H9 (cell line): Measurements from ENCODE around the gene CXorf49B. TPM values are rescaled to one million over a fixed set of nuclear protein-coding genes. Genes with fewer than 3 reads are reported as not detected.
"Not testable (repeated sequence)": the region's sequence is repeated elsewhere in the genome, so short reads cannot be mapped to it uniquely, and the experiment has no call there.

Source experiments
- DNase-seq: peaks from one replicate; pipeline ENCODE4 v3.0.0-alpha.2; 2017
- H2AFZ ChIP-seq: one replicate; pipeline ENCODE4 v1.6.1; 2013; ENCODE audit warnings: mild to moderate bottlenecking, low read length, control low read depth, moderate library complexity
- H2AK5ac ChIP-seq: 2 replicates; pipeline ENCODE4 v1.6.1; 2013; ENCODE audit warnings: low read length, control low read depth, mixed read lengths; ENCODE audit not compliant: insufficient read length
- H2BK120ac ChIP-seq: one replicate; pipeline ENCODE4 v1.6.1; 2013; ENCODE audit warnings: low read depth, mild to moderate bottlenecking, low read length, control low read depth, inconsistent platforms; ENCODE audit not compliant: poor library complexity, severe bottlenecking
- H2BK12ac ChIP-seq: 2 replicates; pipeline ENCODE4 v1.6.1; 2013; ENCODE audit warnings: low read length, control low read depth, mixed read lengths, low read depth; ENCODE audit not compliant: insufficient read length
- H2BK15ac ChIP-seq: 2 replicates; pipeline ENCODE4 v1.6.1; 2013; ENCODE audit warnings: low read depth, low read length, control low read depth
- H2BK20ac ChIP-seq: one replicate; pipeline ENCODE4 v1.6.1; 2013; ENCODE audit warnings: low read depth, mild to moderate bottlenecking, low read length, control low read depth, inconsistent platforms; ENCODE audit not compliant: poor library complexity, severe bottlenecking
- H2BK5ac ChIP-seq: 2 replicates; pipeline ENCODE4 v1.6.1; 2013; ENCODE audit warnings: low read length, control low read depth, mixed read lengths; ENCODE audit not compliant: insufficient read length
- H3K14ac ChIP-seq: 2 replicates; pipeline ENCODE4 v1.6.1; 2013; ENCODE audit warnings: low read length, control low read depth; ENCODE audit not compliant: insufficient read depth
- H3K18ac ChIP-seq: 2 replicates; pipeline ENCODE4 v1.6.1; 2013; ENCODE audit warnings: low read depth, mild to moderate bottlenecking, mixed read lengths, low read length, control low read depth; ENCODE audit not compliant: insufficient read length
- H3K23ac ChIP-seq: 2 replicates; pipeline ENCODE4 v1.6.1; 2013; ENCODE audit warnings: low read length, control low read depth, mixed read lengths, low read depth; ENCODE audit not compliant: insufficient read length
- H3K23me2 ChIP-seq: 2 replicates; pipeline ENCODE4 v1.6.1; 2013; ENCODE audit warnings: low read depth, mild to moderate bottlenecking, mixed read lengths, low read length, control low read depth; ENCODE audit not compliant: insufficient read length, poor library complexity, severe bottlenecking
- H3K27ac ChIP-seq: 2 replicates; pipeline ENCODE4 v1.5.1; 2013; ENCODE audit warnings: low read length, control low read depth, mixed read lengths, low read depth; ENCODE audit not compliant: insufficient read length
- H3K27me3 ChIP-seq: 2 replicates; pipeline ENCODE4 v1.6.1; 2013; ENCODE audit warnings: low read length, control low read depth, inconsistent platforms; ENCODE audit not compliant: insufficient read depth
- H3K4ac ChIP-seq: 2 replicates; pipeline ENCODE4 v1.6.1; 2013; ENCODE audit warnings: low read depth, mild to moderate bottlenecking, control low read depth, inconsistent platforms, low read length, moderate library complexity
- H3K4me1 ChIP-seq: 2 replicates; pipeline ENCODE4 v1.6.1; 2013; ENCODE audit warnings: low read length, control low read depth, inconsistent platforms; ENCODE audit not compliant: insufficient read depth
- H3K4me2 ChIP-seq: 2 replicates; pipeline ENCODE4 v1.6.1; 2013; ENCODE audit warnings: low read length, control low read depth, mixed read lengths; ENCODE audit not compliant: insufficient read length, insufficient read depth
- H3K56ac ChIP-seq: 2 replicates; pipeline ENCODE4 v1.6.1; 2013; ENCODE audit warnings: low read depth, mild to moderate bottlenecking, mixed read lengths, low read length, control low read depth; ENCODE audit not compliant: insufficient read length
- H3K79me1 ChIP-seq: 2 replicates; pipeline ENCODE4 v1.6.1; 2013; ENCODE audit warnings: low read depth, mild to moderate bottlenecking, moderate library complexity, low read length, control low read depth, inconsistent platforms; ENCODE audit not compliant: insufficient read depth, poor library complexity, severe bottlenecking
- H3K79me2 ChIP-seq: 2 replicates; pipeline ENCODE4 v1.6.1; 2013; ENCODE audit warnings: low read length, control low read depth, inconsistent platforms; ENCODE audit not compliant: insufficient read depth
- H3K9ac ChIP-seq: 2 replicates; pipeline ENCODE4 v1.6.1; 2013; ENCODE audit warnings: low read length, control low read depth, mixed read lengths; ENCODE audit not compliant: insufficient read length; ENCODE audit errors: extremely low read depth
- H3K9me3 ChIP-seq: one replicate; pipeline ENCODE4 v1.6.1; 2013; ENCODE audit warnings: low read depth, low read length, inconsistent platforms; ENCODE audit not compliant: control insufficient read depth
- H3T11ph ChIP-seq: one replicate; pipeline ENCODE4 v1.6.1; 2013; ENCODE audit warnings: mild to moderate bottlenecking, low read length, control low read depth, inconsistent platforms
- H4K20me1 ChIP-seq: one replicate; pipeline ENCODE4 v1.6.1; 2013; ENCODE audit not compliant: control insufficient read depth, insufficient read length, insufficient read depth
- H4K5ac ChIP-seq: 2 replicates; pipeline ENCODE4 v1.6.1; 2013; ENCODE audit warnings: low read depth, mild to moderate bottlenecking, mixed read lengths, low read length, control low read depth; ENCODE audit not compliant: insufficient read length
- H4K8ac ChIP-seq: replicated peaks from 2 replicates; pipeline ENCODE4 v1.6.1; 2013; ENCODE audit warnings: low read length, control low read depth, mixed read lengths, low read depth; ENCODE audit not compliant: insufficient read length
- H4K91ac ChIP-seq: 2 replicates; pipeline ENCODE4 v1.6.1; 2013; ENCODE audit warnings: low read depth, mild to moderate bottlenecking, moderate library complexity, mixed read lengths, low read length, control low read depth; ENCODE audit not compliant: insufficient read length
- H3K27ac Mint-ChIP-seq, 3 experiments: 2 replicates in 2 of 3; 3 replicates in 1 of 3; pipeline ENCODE4 v1.8.0; 2020 to 2021; ENCODE audit warnings: mixed read lengths in 3 of 3, mild to moderate bottlenecking in 1 of 3, moderate library complexity in 1 of 3
- H3K27me3 Mint-ChIP-seq: 2 replicates; pipeline ENCODE4 v1.8.0; 2021; ENCODE audit warnings: low read depth, mild to moderate bottlenecking, moderate library complexity, mixed read lengths
- H3K36me3 Mint-ChIP-seq, 3 experiments: 2 replicates in 2 of 3; 3 replicates in 1 of 3; pipeline ENCODE4 v1.8.0; 2020 to 2021; ENCODE audit warnings: low read depth in 3 of 3, mixed read lengths in 3 of 3; ENCODE audit not compliant: insufficient read depth in 1 of 3
- H3K4me1 Mint-ChIP-seq, 2 experiments: 2 replicates each; pipeline ENCODE4 v1.8.0; 2020; ENCODE audit warnings: mixed read lengths in 2 of 2
- H3K4me3 Mint-ChIP-seq, 2 experiments: 2 replicates in 1 of 2; 3 replicates in 1 of 2; pipeline ENCODE4 v1.8.0; 2020 to 2021; ENCODE audit warnings: mild to moderate bottlenecking in 2 of 2, mixed read lengths in 2 of 2, moderate library complexity in 1 of 2
- H3K9me3 Mint-ChIP-seq, 2 experiments: 2 replicates in 1 of 2; 3 replicates in 1 of 2; pipeline ENCODE4 v1.8.0; 2020; ENCODE audit warnings: mild to moderate bottlenecking in 2 of 2, mixed read lengths in 2 of 2, moderate library complexity in 1 of 2
- WGBS: extraction: QIAGEN DNeasy Blood & Tissue Kit; methylation state at CpG from one replicate; pipeline ENCODE4 v1.1.7; 2013; ENCODE audit warnings: missing lambda C conversion rate, low lambda C conversion rate, mixed read lengths; ENCODE audit not compliant: insufficient read length; ENCODE audit errors: extremely low coverage; 5-methylcytosine and 5-hydroxymethylcytosine counted together
- total RNA-seq: library from RNA; stranded (reverse); gene quantifications from 2 replicates; pipeline ENCODE4 v1.2.1, GENCODE V29; 2021

Gene CXorf49B
- total RNA-seq, 1 experiment from 2014 or later = not detected

- H2BK5ac ChIP-seq, H3K4me2 ChIP-seq, H3K23me2 ChIP-seq, H3K4me1 ChIP-seq, H3K27me3 Mint-ChIP-seq, H3K9me3 Mint-ChIP-seq, H3K27me3 ChIP-seq, H3K36me3 Mint-ChIP-seq, H4K8ac ChIP-seq, H3K9ac ChIP-seq, H3K4me1 Mint-ChIP-seq, H3K56ac ChIP-seq, H2BK120ac ChIP-seq, H3K79me1 ChIP-seq, H4K20me1 ChIP-seq, H2AK5ac ChIP-seq, H2BK12ac ChIP-seq, H3K14ac ChIP-seq, H4K5ac ChIP-seq, H2BK20ac ChIP-seq, H3K27ac ChIP-seq, H3T11ph ChIP-seq, H4K91ac ChIP-seq, H3K9me3 ChIP-seq, H3K27ac Mint-ChIP-seq, H3K4me3 Mint-ChIP-seq, H2BK15ac ChIP-seq, H3K4ac ChIP-seq, H2AFZ ChIP-seq, DNase-seq, H3K23ac ChIP-seq, H3K18ac ChIP-seq, H3K79me2 ChIP-seq: not testable (repeated sequence)
- no CpG with 5 or more reads among the region's 30 CpGs for WGBS
These were observed 45.0 kb upstream of the CXorf49B start, which contains the start of gene CXorf49 for GRCh38 chrX:71718185-71718584. TSS of gene CXorf49 (minus strand) at chrX:71718285. CDS start at chrX:71718151, 134 bp downstream.

DNA sequence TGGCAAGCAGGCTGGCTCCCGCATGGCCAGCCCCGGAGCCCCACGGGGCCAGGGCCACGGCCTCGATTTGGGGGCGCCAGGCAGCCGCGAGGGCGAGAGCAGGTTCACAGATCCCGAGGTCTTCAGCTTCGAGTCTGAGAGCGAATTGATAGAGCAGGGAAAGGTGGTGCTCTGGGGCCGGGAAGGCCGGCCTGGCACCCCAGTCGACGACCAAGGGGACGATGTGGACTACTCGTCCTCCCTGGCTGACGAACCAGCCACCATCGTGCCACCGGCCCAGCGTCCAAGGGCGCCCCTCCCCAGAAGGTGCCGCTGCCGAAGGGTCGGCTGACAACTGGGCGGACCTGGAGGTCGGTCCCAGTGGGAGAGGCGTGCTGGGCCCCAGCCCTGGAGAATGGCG, 44.0 kb upstream of the CXorf49B start:
- H3K27me3 ChIP-seq, H2BK20ac ChIP-seq, H3K14ac ChIP-seq, H3K4me1 ChIP-seq, H3K9me3 ChIP-seq, H3K56ac ChIP-seq, H3K4me1 Mint-ChIP-seq, H3K4ac ChIP-seq, H3K18ac ChIP-seq, H2BK15ac ChIP-seq, H4K20me1 ChIP-seq, H3K4me2 ChIP-seq, H3K36me3 Mint-ChIP-seq, H3K9me3 Mint-ChIP-seq, H4K5ac ChIP-seq, H4K91ac ChIP-seq, H4K8ac ChIP-seq, H2BK120ac ChIP-seq, H3K23me2 ChIP-seq, DNase-seq, H3K23ac ChIP-seq, H3T11ph ChIP-seq, H3K27me3 Mint-ChIP-seq, H3K9ac ChIP-seq, H3K27ac ChIP-seq, H3K79me1 ChIP-seq, H2BK12ac ChIP-seq, H3K27ac Mint-ChIP-seq, H3K4me3 Mint-ChIP-seq, H2BK5ac ChIP-seq, H2AFZ ChIP-seq, H2AK5ac ChIP-seq, H3K79me2 ChIP-seq: not testable (repeated sequence)
- no CpG with 5 or more reads among the region's 30 CpGs for WGBS
